DND-41 (cell line): ENCODE results near the gene R3HDM4.

Experiments
- ATAC-seq: fragments of 200-7000 bp; cut with Tn5 transposase; 3 replicates; pipeline ENCODE4 v1.9.1; 2021; ENCODE audit warnings: low read depth; ENCODE audit not compliant: insufficient read depth
- DNase-seq: peaks from one replicate; pipeline ENCODE4 v3.0.0-alpha.2; 2020
- H2AFZ ChIP-seq: 2 replicates; pipeline ENCODE4 v1.6.0; 2012; ENCODE audit warnings: low read depth, low read length
- H3K27ac ChIP-seq: 2 replicates; pipeline ENCODE4 v1.5.1; 2012; ENCODE audit warnings: low read length, inconsistent platforms
- H3K27me3 ChIP-seq: fragments of 200-600 bp; sonication (generic); 2 replicates; pipeline ENCODE4 v1.6.0; 2012; ENCODE audit warnings: low read length, mild to moderate bottlenecking, inconsistent platforms; ENCODE audit not compliant: insufficient read depth, poor library complexity
- H3K36me3 ChIP-seq: 2 replicates; pipeline ENCODE4 v1.5.1; 2012; ENCODE audit warnings: low read length, inconsistent platforms; ENCODE audit not compliant: insufficient read depth
- H3K4me1 ChIP-seq: 2 replicates; pipeline ENCODE4 v1.5.1; 2012; ENCODE audit warnings: mild to moderate bottlenecking, low read length; ENCODE audit not compliant: insufficient read depth
- H3K4me2 ChIP-seq: 2 replicates; pipeline ENCODE4 v1.6.0; 2012; ENCODE audit warnings: mild to moderate bottlenecking, moderate library complexity, low read length, inconsistent platforms; ENCODE audit not compliant: insufficient read depth
- H3K4me3 ChIP-seq, 2 experiments: fragments of 200-600 bp in 1 of 2; shearing (Covaris generic) in 1 of 2; 2 replicates each; pipeline ENCODE4 v1.5.1; 2012 to 2016; ENCODE audit warnings: inconsistent platforms in 2 of 2, low read length in 2 of 2, mild to moderate bottlenecking in 2 of 2, low read depth in 1 of 2, moderate library complexity in 1 of 2
- H3K79me2 ChIP-seq: 2 replicates; pipeline ENCODE4 v1.6.0; 2012; ENCODE audit warnings: low read length, inconsistent platforms; ENCODE audit not compliant: insufficient read depth
- H3K9ac ChIP-seq: 2 replicates; pipeline ENCODE4 v1.6.0; 2012; ENCODE audit warnings: low read depth, mild to moderate bottlenecking, inconsistent platforms, low read length, moderate library complexity
- H3K9me3 ChIP-seq: 2 replicates; pipeline ENCODE4 v1.5.1; 2012; ENCODE audit warnings: low read length, moderate library complexity, mild to moderate bottlenecking, inconsistent platforms; ENCODE audit not compliant: insufficient read depth, severe bottlenecking
- H4K20me1 ChIP-seq: 2 replicates; pipeline ENCODE4 v1.6.0; 2012; ENCODE audit warnings: low read length; ENCODE audit not compliant: insufficient read depth
- EZH2 ChIP-seq: IDR thresholded peaks from 3 replicates; pipeline ENCODE4 v1.6.1; 2012; ENCODE audit warnings: borderline replicate concordance, low read depth, mild to moderate bottlenecking, moderate library complexity, low read length, inconsistent platforms; ENCODE audit not compliant: severe bottlenecking
- TF ChIP-seq, protein P1 (sequence below): IDR thresholded peaks from 2 replicates; pipeline ENCODE4 v1.5.1; 2012; ENCODE audit warnings: borderline replicate concordance, low read length, moderate library complexity, mild to moderate bottlenecking; ENCODE audit not compliant: poor library complexity, severe bottlenecking; ENCODE audit errors: extremely low read depth

The R3HDM4 gene

DNA sequence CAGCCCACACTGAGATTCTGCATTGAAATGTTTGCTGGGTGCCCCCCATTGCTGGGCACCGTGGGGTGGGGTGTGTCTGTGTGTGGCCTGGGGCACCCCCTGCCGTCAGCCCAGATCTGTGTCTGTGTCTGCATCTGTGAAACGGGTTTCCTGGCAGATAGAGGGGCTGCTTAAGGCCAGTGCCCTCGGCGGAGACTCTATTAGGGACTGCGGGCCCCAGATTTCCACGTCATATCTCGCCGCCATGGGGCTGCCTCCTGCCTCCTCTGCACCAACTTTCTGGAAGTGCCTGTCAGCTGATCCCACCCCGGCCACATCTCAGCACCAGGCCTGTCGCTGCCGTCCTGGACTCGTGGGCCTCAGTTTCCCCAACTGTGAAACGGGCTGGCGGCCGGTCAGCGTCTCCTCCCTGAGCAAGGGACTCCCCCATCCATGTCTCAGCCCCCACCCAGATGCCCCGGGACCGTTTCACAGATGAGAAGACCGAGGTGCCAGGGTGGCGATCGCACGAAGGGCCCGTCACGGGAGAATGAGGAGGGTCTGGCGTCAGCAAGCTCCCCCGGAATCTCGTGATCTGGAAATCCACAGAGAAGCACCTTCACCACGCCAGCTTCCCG lies 34.2 kb upstream of the R3HDM4 start:
- Histone ChIP-seq H3K9ac (no peak overlapping the region), H3K36me3 (peaks cover 32% of the 10 kb centered on the region), H3K79me2 (peaks cover 49% of the 10 kb centered on the region), H3K4me3 (no peak overlapping the region), H3K27me3 (no peaks in the 10 kb centered on the region), H4K20me1 (peaks cover 35% of the 10 kb centered on the region), H3K4me2 (no peak overlapping the region), H3K9me3 (no peaks in the 10 kb centered on the region), H3K27ac (no peak overlapping the region), H3K4me1 (no peaks in the 10 kb centered on the region), H2AFZ (no peak overlapping the region)
- no peak for ATAC-seq
- TF ChIP-seq, protein P1, sequence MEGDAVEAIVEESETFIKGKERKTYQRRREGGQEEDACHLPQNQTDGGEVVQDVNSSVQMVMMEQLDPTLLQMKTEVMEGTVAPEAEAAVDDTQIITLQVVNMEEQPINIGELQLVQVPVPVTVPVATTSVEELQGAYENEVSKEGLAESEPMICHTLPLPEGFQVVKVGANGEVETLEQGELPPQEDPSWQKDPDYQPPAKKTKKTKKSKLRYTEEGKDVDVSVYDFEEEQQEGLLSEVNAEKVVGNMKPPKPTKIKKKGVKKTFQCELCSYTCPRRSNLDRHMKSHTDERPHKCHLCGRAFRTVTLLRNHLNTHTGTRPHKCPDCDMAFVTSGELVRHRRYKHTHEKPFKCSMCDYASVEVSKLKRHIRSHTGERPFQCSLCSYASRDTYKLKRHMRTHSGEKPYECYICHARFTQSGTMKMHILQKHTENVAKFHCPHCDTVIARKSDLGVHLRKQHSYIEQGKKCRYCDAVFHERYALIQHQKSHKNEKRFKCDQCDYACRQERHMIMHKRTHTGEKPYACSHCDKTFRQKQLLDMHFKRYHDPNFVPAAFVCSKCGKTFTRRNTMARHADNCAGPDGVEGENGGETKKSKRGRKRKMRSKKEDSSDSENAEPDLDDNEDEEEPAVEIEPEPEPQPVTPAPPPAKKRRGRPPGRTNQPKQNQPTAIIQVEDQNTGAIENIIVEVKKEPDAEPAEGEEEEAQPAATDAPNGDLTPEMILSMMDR: no peak
- TF ChIP-seq EZH2: no peak
- DNase-seq: no peak

DNA sequence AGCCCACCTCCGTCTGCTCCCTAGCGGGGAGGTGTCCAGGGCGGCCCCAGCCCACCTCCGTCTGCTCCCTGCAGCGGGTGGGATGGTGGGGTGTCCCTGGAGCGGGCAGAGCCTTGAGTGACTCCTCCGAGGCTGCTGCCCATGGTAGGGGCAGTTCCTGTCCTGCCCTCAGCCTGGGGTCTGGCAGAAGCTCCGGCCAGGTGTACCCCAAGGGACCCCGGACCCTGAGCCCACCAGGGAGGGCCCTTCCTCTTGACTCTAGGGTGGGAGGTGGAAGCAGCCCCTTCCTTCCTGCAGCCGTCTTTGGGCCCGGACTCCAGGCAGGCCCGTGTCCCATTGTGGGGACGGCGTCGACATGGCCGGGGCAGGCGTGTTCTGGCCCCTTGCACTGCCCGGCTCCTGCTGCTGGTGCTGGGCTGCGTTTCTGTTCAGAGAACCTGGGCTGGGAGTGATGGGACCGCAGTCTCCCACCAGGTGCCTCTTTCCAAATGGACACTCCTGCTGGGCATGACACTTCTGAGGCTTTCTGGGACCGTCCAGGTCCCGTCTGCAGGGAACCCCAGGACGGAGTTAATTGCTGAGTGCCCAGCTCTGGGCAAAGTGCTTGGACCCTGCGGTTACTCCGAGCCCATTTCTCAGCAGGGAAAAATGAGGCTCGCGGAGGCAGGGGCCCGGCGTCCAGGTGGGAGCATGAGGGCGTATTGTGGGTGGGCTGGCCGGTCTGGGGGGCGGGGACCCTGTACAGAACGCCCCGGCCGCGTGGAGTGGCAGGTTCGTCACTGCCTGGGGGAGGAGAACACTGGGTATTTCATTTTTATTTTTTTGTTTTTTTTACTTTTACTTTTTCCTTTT lies 32.6 kb upstream of the R3HDM4 start:
- Histone ChIP-seq H3K9ac (no peak overlapping the region), H3K4me3 (no peak overlapping the region), H3K4me2 (no peak overlapping the region), H3K27ac (no peak overlapping the region), H2AFZ (no peak overlapping the region), H3K27me3 (no peaks in the 10 kb centered on the region), H3K79me2 (peaks cover 60% of the 10 kb centered on the region), H3K36me3 (peaks cover 43% of the 10 kb centered on the region), H4K20me1 (peaks cover 49% of the 10 kb centered on the region), H3K4me1 (no peaks in the 10 kb centered on the region), H3K9me3 (no peaks in the 10 kb centered on the region)
- ATAC-seq (no peak), DNase-seq (no peak)
- TF ChIP-seq, protein P1: no peak
- no peak for TF ChIP-seq EZH2

DNA sequence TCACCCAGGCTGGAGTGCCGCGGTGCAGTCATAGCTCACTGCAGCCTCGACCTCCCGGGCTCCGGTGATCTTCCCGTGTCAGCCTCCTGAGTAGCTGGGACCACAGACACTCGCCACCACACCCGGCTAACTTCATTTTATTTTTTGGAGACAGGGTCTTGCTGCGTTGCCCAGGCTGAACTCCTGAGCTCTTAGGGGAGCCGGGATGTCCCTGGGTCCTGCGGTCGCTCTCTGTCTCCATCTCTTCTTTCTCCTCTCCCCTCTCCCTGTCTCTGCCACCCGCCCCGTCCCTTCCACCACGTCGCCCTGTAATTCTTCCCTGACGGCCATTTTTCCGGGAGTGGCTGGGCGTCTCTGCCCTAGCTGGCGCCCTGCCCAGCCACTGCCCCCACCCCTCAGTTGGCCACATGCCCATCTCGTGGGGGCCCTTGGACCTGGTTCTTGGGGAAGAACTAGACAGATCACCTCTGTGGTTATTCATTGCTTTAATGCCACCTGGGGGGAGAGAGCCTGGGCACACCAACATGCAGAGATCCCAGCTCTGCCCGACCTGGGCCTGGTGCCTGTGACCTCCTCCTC lies 31.7 kb upstream of the R3HDM4 start:
- H3K9ac ChIP-seq: no peak overlapping the region
- no peak for DNase-seq

More for the DNA sequence above, 31.7 kb upstream of the R3HDM4 start:
- peaks cover 46% of the 10 kb centered on the region for H3K36me3 ChIP-seq
- H3K4me1 ChIP-seq: no peaks in the 10 kb centered on the region
- H3K4me3 ChIP-seq: no peak overlapping the region
- peaks cover 69% of the 10 kb centered on the region for H3K79me2 ChIP-seq
- H4K20me1 ChIP-seq: peaks cover 57% of the 10 kb centered on the region
- no peaks in the 10 kb centered on the region for H3K27me3 ChIP-seq
- no peak overlapping the region for H3K27ac ChIP-seq
- no peak for TF ChIP-seq EZH2
- TF ChIP-seq, protein P1: no peak
- no peak overlapping the region for H3K4me2 ChIP-seq
- H2AFZ ChIP-seq: no peak overlapping the region
- no peaks in the 10 kb centered on the region for H3K9me3 ChIP-seq
- no peak for ATAC-seq
